ENCODE results near the gene ADAMTS17. TPM values are rescaled to one million over a fixed set of nuclear protein-coding genes. Genes with fewer than 3 reads are reported as not detected.

Gene ADAMTS17
- total and polyA plus RNA-seq, 11 donors: 0.30 to 2.4 (median 1.2) TPM

DNA sequence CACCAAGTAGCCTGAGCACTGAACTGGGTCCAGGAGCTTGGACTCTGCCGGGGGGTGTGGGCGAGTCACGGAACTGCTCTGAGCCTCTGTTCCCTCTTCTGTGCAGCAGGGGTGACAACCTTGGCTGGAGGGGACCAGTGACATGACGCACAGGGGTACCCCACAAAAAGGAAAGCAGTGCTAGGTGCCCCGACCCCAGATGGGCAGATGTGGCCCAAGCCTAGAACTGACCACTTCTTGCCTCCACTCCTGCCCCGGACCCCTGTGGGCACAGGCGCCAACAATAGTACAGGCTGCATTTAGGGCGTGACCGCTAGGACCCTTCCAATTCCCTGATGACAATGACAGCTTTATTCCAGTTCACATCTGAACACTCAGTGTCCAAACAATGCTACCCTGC, 352.7 kb downstream of the ADAMTS17 start:
- WGBS, 4 donors: 82 to 98% (median 97%) methylated on average over 6 to 9 of the region's 9 CpGs
- peak in 1 of 5 donors; percentile 37 for DNase-seq
- H3K36me3 ChIP-seq: no peaks in the 10 kb centered on the region
- no peaks in the 10 kb centered on the region for H3K27me3 ChIP-seq
- H3K4me1 ChIP-seq: peaks cover 0 to 2% (median 0%) of the 10 kb centered on the region in 12 donors
- no peak overlapping the region for H3K4me3 ChIP-seq
- ATAC-seq: no peak
- no peak overlapping the region for H3K27ac ChIP-seq
- no peak for TF ChIP-seq CTCF (IDR thresholded peaks at IDR 0.05)
- TF ChIP-seq POLR2A (IDR thresholded peaks at IDR 0.05): no peak
- H3K9me3 ChIP-seq: peaks cover 0 to 5% (median 0%) of the 10 kb centered on the region in 12 donors
- intact Hi-C loops (cut with DNase I): loop anchor here in 1 of 10 donors (10.0 kb wide), 1 partner anchor 56 kb away; no protein-coding TSS in a partner anchor

DNA sequence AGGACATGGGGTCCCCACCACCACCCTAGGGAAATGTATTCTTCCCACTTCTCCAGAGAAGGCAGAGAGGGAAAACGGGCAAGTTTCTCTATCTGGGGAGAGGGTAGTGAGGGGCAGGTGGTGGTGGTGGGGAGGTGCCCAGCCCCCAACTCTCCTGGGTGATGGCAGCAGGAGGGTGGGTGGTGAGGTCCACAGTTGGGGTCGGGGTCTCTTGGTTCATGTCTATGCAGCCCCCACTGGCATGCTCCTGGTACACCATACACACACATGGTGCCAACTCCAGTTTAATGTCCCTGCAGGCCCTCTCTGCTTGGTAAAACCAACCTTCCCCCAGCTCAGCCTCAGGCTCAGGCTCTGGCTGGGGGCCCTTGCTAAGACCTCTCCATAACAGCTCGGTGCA, 354.1 kb downstream of the ADAMTS17 start:
- no peaks in the 10 kb centered on the region for H3K27me3 ChIP-seq
- no peaks in the 10 kb centered on the region for H3K36me3 ChIP-seq
- H3K27ac ChIP-seq: no peak overlapping the region
- intact Hi-C loops (cut with DNase I): loop anchor here in 1 of 10 donors (10.0 kb wide), 1 partner anchor 57 kb away; no protein-coding TSS in a partner anchor
- ATAC-seq (no peak), DNase-seq (no peak)
- no peak for TF ChIP-seq CTCF (IDR thresholded peaks at IDR 0.05)
- no peak overlapping the region for H3K4me3 ChIP-seq
- WGBS, 4 donors: 77 to 96% (median 93%) methylated on average over 2 to 3 of the region's 3 CpGs
- peaks cover 0 to 5% (median 0%) of the 10 kb centered on the region in 12 donors for H3K9me3 ChIP-seq
- peaks cover 0 to 15% (median 3%) of the 10 kb centered on the region in 12 donors for H3K4me1 ChIP-seq

GRCh38 chr15:99987119-99987506, 354.7 kb downstream of the ADAMTS17 start:
- intact Hi-C loops (cut with DNase I): loop anchor here in 1 of 10 donors (10.0 kb wide), 1 partner anchor 58 kb away; no protein-coding TSS in a partner anchor
- ATAC-seq: no peak
- 83 to 93% (median 88%) methylated on average over 5 of the region's 5 CpGs for WGBS, 4 donors

More at GRCh38 chr15:99987119-99987506, 354.7 kb downstream of the ADAMTS17 start:
- TF ChIP-seq CTCF (IDR thresholded peaks at IDR 0.05) (no peak), POLR2A (IDR thresholded peaks at IDR 0.05) (no peak)
- no peak overlapping the region for H3K27ac ChIP-seq
- DNase-seq: no peak
- H3K4me1 ChIP-seq: peaks cover 0 to 15% (median 3%) of the 10 kb centered on the region in 12 donors
- H3K4me3 ChIP-seq: no peak overlapping the region
- H3K36me3 ChIP-seq: no peaks in the 10 kb centered on the region
- no peaks in the 10 kb centered on the region for H3K27me3 ChIP-seq
- peaks cover 0 to 5% (median 0%) of the 10 kb centered on the region in 12 donors for H3K9me3 ChIP-seq

All from heart left ventricle (tissue), 16 donors.